Activated CD4-positive, alpha-beta T cell treated with anti-CD3 and anti-CD28 coated beads, Interleukin-2, amount 50 U/mL, for 4 hours (primary cell): ENCODE data around the gene ASRGL1.
A peak's percentile ranks its signal among the peaks of the same experiment; 100 is the strongest.
"Not testable (repeated sequence)": the region's sequence is repeated elsewhere in the genome, so short reads cannot be mapped to it uniquely, and the experiment has no call there.

Experiments
- DNase-seq, 2 experiments: peaks; one replicate each; pipeline ENCODE4 v3.0.0-alpha.2; 2020

ASRGL1 gene

DNA sequence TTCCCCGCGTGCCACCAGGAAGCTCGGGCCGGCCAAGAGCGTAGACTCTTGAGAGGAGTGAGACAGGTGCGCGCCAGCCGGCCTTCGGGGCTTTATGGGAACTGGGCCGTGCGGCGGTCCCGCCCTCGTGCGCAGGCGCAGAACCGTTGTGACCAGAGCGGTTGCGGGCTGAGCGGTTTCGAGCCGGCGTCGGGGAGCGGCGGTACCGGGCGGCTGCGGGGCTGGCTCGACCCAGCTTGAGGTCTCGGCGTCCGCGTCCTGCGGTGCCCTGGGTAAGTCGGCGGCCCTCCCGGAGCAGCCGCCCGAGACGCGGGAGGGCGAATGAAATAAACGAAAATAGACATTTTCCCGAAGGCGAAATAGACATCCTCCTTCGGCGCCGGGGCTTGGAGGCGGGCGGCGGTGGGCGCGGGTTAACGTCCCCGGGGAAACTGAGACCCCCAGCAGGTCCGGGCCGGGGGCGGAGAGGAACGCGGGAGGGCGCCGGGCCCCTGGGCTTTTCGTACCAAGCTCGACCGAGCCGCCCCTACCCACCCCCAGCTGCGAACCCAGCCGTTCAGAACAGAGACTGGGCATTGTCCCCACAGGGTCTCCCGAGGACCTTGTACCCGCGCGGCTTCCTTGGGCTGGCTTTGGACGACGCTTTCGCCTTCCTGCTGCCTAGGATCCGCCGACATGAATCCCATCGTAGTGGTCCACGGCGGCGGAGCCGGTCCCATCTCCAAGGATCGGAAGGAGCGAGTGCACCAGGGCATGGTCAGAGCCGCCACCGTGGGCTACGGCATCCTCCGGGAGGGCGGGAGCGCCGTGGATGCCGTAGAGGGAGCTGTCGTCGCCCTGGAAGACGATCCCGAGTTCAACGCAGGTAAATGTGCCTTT is at the start of gene ASRGL1:
ASRGL1 (plus strand) TSS at position 146 of the 879 bp plus-strand sequence; CDS start at position 676, 530 bp downstream.
- DNase-seq, result peak; percentile 69 to 72

DNA sequence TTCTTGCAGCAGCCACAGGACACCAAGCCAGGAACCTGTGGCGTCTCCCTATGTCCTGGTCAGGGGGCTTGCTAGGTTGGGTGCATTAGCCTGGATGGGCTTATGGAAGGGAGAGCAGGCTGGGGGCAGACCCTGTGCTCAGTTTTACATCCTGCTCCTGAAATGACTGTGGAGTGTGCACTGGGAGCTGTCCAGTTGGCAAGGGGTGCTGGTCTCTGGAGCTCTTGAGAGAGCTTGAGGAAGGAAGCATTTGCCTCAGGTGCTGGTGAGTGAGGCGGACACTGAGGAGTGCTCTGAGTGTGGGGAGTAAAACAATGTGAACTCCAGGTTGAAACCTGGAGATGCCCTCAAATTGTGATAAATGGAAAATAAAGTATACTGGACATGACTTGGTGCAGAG is 41.7 kb upstream of the ASRGL1 start:
- no peak for DNase-seq

DNA sequence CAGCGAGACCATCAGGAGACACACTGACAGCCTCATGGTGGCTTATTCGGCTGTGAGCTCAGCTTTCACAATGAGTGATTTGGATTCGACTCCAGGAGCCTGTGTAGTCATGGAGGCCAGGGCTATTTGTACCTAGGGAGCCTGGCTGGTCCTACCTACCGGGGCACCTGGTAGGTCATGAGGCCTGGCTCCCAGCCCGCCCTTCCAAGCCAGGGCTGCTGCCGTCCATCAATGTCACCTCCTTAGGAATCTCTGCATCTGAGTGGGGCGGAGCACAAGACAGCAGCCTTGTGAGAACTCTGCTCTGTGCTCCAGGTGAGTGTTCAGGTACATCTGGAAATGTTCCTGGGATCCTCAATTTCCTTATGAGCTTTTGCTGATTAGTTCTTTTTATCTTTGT is 38.3 kb upstream of the ASRGL1 start, which contains the start of gene SCGB1D4:
SCGB1D4 (minus strand) TSS at position 101 of the 400 bp plus-strand sequence; CDS start at position 36, 65 bp downstream.
- no peak for DNase-seq

- no peak for DNase-seq
These were observed 31.0 kb upstream of the ASRGL1 start for GRCh38 chr11:62306227-62306626.

GRCh38 chr11:62307950-62308349 is 29.3 kb upstream of the ASRGL1 start:
- DNase-seq, result no peak

- DNase-seq, result no peak
These were observed 27.3 kb upstream of the ASRGL1 start for GRCh38 chr11:62309991-62310390.

- no peak for DNase-seq
These were observed 21.8 kb upstream of the ASRGL1 start for GRCh38 chr11:62315431-62315830.

DNA sequence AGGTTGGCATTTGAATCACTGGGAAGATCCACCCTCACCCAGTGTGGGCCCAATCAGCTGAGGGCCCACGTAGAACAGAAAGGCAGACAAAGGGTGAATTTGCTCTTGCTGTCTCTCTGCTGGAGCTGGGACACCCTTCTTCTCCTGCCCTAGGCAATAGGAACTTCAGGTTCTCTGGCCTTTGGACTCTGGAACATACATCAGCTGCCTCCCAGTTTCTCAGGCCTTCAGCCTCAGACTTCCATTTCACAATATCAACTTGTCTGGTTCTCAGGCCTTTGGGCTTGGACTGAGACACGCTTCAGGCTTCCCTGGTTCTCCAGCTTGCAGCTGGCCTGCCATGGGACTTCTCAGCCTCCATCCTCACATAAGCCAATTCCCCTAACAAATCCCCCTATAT is 14.7 kb upstream of the ASRGL1 start:
- DNase-seq, result no peak

DNA sequence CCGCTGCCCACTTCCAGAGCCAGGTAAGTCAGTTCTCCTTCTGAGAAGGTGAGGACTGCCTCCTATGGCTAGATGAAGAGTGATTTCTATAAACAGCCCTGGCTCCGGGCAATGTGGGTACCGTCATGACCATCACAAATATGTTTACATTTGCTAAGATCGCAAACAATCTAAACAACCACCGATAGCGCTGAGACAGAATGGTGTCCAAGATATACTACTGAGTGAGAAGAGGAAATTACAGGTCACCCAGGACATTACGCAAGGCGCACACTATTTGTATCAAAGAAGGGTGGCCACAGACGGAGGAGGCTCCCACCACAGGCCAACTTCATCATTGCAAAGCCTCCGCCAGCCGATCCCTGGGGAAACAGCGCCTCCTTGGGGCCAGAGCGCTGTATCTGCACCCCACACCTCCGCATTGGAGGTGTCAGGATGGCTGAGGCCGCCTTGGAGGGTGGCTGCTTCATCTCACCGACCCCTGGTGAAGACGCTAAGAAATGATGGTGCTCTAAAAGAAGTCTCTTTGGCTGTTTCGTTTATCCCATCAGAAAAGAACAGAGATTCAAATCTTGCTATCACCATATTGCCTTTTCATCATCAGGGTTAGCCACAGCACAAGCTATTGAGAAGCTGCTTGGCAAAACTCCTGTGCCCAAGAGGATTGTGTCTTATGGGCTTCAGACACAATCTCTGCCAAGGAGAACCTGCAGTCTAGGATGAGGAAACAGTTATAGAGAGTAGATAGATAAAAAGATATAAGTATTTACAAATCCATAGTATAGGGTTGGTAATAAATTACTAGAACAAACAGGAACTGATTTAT is 12.3 kb upstream of the ASRGL1 start:
- peak; percentile 33 to 34 for DNase-seq

DNA sequence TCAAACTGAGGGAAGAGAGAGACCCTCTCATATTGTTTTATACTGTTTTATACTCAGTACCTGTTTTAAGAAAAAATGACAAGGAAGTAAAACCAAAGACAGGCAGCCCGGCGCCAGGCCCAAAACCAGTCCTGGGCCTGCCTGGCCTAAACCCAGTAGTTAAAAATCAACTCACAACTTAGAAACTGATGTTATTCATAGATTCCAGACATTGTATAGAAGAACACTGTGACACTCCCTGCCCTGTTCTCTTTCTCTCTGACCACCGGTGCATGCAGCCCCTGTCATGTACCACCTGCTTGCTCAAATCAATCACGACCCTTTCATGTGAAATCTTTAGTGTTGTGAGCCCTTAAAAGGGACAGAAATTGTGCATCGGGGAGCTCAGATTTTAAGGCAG is 11.5 kb upstream of the ASRGL1 start:
- DNase-seq, result not testable (repeated sequence)

GRCh38 chr11:62326719-62327118 is 10.5 kb upstream of the ASRGL1 start:
- DNase-seq, result not testable (repeated sequence)

GRCh38 chr11:62327541-62327940 is 9.7 kb upstream of the ASRGL1 start:
- DNase-seq, result not testable (repeated sequence)

DNA sequence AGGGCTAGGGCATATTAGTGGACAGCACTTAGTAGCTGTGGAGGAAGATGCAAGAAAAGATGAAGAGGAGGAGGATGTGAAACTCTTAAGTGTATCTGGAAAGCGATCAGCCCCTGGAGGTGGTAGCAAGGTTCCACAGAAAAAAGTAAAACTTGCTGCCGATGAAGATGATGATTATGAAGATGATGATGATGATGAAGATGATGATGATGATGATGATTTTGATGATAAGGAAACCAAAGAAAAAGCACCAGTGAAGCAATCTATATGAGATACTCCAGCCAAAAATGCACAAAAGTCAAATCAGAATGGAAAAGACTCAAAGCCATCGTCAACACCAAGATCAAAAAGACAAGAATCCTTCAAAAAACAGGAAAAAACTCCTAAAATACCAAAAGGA is 6.0 kb upstream of the ASRGL1 start:
- not testable (repeated sequence) for DNase-seq

GRCh38 chr11:62333768-62334167 is 3.5 kb upstream of the ASRGL1 start:
- DNase-seq, result no peak

GRCh38 chr11:62336949-62337302 is 322 bp upstream of the ASRGL1 start:
- not testable (repeated sequence) for DNase-seq

- DNase-seq, result no peak
These were observed 970 bp downstream of the ASRGL1 start for GRCh38 chr11:62338218-62338617.

- DNase-seq, result peak; percentile 44
These were observed 3.1 kb downstream of the ASRGL1 start for GRCh38 chr11:62340269-62340901.

DNA sequence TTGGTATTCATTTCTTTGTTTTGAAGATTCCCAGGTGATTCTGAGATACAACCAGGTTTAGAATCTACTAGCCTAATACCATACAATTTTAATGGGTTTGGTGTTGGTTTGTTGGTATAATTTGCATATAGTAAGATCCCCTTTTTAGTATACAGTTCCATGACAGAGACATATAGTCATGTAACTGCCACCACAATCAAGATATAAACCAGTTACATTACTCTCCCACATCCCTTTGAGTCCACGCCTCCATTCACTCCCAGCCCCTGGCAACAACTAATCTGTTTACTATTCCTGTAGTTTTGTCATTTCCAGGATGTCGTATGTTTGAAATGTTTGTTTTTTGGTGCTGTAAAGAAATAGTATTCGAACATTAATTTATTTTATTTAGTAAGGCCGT is 4.3 kb downstream of the ASRGL1 start:
- DNase-seq, result no peak

DNA sequence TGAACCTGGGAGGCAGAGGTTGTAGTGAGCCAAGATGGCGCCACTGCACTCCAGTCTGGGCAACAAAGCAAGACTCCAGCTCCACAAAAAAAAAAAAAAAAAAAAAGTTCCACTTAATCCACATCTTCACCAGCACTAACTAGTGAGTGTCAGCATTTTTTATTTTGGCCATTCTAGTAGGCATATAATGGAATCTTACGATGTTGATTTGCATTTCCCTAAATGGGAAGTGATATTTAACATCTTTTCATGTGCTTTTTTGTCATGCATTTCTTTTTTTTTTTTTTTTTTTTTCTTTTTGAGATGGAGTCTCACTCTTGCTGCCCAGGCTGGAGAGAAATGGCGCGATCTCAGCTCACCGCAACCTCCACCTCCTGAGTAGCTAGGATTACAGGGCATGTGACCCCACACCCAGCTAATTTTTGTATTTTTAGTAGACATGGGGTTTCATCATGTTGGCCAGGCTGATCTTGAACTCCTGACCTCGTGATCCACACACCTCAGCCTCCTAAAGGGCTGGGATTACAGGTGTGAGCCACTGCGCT is 6.5 kb downstream of the ASRGL1 start:
- not testable (repeated sequence) for DNase-seq

DNA sequence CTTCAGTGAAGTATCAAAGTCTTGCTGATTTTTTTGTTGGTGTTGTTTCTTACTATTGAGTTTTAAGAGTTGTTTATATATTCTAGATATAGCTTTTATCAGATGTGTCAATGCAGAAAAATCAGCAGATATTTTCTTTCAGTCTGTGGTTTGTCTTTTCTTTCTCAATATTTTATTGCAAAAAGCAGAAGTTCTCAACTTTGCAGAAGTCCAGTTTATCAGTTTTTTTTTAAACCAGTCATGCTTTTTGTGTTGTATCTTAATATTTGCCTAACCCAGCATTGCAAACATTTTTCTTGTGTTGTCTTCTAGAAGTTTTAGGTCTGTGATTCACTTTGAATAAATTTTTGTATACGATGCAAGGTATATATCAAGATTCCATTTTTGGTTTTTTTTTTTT is 7.0 kb downstream of the ASRGL1 start:
- no peak for DNase-seq

- DNase-seq, result no peak
These were observed 8.6 kb downstream of the ASRGL1 start for GRCh38 chr11:62345861-62346260.

GRCh38 chr11:62352355-62353336 is 15.4 kb downstream of the ASRGL1 start:
- no peak for DNase-seq
